IPS DF 4.7 (cell line): ENCODE measurements around the gene CTNNA2.

Experiments
- DNase-seq: peaks from one replicate; pipeline ENCODE4 v3.0.0-alpha.2; 2013; ENCODE audit warnings: low spot score; ENCODE audit errors: extremely low read depth

Gene CTNNA2

GRCh38 chr2:79512442-79513401 lies at the start of gene CTNNA2:
CTNNA2 (plus strand) TSS chr2:79513051.
- DNase-seq, result peak; percentile 49

GRCh38 chr2:79487399-79487798 lies 25.5 kb upstream of the CTNNA2 start:
- DNase-seq, result no peak

- peak; percentile 74 for DNase-seq
Observed at GRCh38 chr2:79511320-79511951, 1.4 kb upstream of the CTNNA2 start.

- no peak for DNase-seq
Observed at GRCh38 chr2:79513711-79514110, 860 bp downstream of the CTNNA2 start.

GRCh38 chr2:79529636-79530035 lies 16.8 kb downstream of the CTNNA2 start:
- DNase-seq, result no peak

GRCh38 chr2:79530443-79530842 lies 17.6 kb downstream of the CTNNA2 start:
- DNase-seq, result no peak

- DNase-seq, result no peak
Observed at GRCh38 chr2:79547568-79547967, 34.7 kb downstream of the CTNNA2 start.

GRCh38 chr2:79552653-79553052 lies 39.8 kb downstream of the CTNNA2 start:
- no peak for DNase-seq

- DNase-seq, result no peak
Observed at GRCh38 chr2:79554899-79555298, 42.0 kb downstream of the CTNNA2 start.

GRCh38 chr2:79564065-79564464 lies 51.2 kb downstream of the CTNNA2 start:
- DNase-seq, result no peak

GRCh38 chr2:79569048-79569447 lies 56.2 kb downstream of the CTNNA2 start:
- DNase-seq, result no peak

GRCh38 chr2:79573895-79574674 lies 61.2 kb downstream of the CTNNA2 start:
- no peak for DNase-seq

GRCh38 chr2:79576451-79576850 lies 63.6 kb downstream of the CTNNA2 start:
- DNase-seq, result no peak

- DNase-seq, result no peak
Observed at GRCh38 chr2:79578952-79579351, 66.1 kb downstream of the CTNNA2 start.

- no peak for DNase-seq
Observed at GRCh38 chr2:79580175-79580574, 67.3 kb downstream of the CTNNA2 start.

GRCh38 chr2:79585701-79586433 lies 73.0 kb downstream of the CTNNA2 start:
- DNase-seq, result no peak

- no peak for DNase-seq
Observed at GRCh38 chr2:79591281-79591680, 78.4 kb downstream of the CTNNA2 start.

- no peak for DNase-seq
Observed at GRCh38 chr2:79593237-79593867, 80.5 kb downstream of the CTNNA2 start.

- no peak for DNase-seq
Observed at GRCh38 chr2:79596403-79596802, 83.6 kb downstream of the CTNNA2 start.

- DNase-seq, result no peak
Observed at GRCh38 chr2:79604748-79605147, 91.9 kb downstream of the CTNNA2 start.
